ENCODE data around the gene TMEM131L.
A peak's percentile ranks its signal among the peaks of the same experiment; 100 is the strongest.

Gene TMEM131L

GRCh38 chr4:153474251-153474650, 8.1 kb downstream of the TMEM131L start:
- DNase-seq = no peak

- DNase-seq = no peak
Observed at GRCh38 chr4:153476829-153477574, 10.8 kb downstream of the TMEM131L start.

GRCh38 chr4:153479101-153479500, 12.9 kb downstream of the TMEM131L start:
- no peak for DNase-seq

DNA sequence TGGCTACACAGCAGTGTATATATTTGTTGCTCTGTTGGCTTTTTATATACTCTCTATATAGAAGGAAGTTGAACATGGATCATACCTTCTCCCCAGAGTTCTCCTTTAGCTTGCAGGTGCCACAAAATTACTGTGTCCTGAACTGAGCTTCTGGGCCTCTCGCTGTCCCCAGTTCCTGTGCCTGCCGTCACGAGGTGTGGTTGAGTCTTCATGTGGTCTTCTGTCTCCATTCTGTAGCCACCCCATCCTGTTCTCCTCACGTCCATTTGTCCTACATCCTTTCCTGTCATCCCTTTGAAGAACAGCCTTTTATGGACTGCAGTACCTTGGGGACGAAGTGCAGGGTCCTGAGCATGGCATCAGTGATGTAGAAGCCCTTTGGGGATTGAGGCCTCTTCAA, 14.5 kb downstream of the TMEM131L start:
- no peak for DNase-seq

DNA sequence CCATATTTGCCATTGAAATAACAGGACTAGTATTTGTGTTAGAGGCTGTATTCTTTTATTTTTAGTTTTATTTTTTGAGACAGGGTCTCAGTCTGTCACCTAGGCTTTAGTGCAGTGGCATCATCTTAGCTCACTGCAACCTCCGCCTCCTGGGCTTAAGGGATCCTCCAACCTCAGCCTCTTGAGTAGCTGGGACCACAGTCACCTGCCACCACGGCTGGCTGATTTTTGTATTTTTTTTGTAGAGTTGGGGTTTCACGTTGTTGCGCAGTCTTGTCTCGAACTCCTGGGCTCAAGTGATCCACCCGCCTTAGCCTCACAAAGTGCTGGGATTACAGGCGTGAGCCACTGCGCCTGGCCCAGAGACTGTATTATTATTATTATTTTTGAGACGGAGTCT, 15.3 kb downstream of the TMEM131L start:
- no peak for DNase-seq

GRCh38 chr4:153483432-153484418, 17.6 kb downstream of the TMEM131L start:
- no peak for DNase-seq

- no peak for DNase-seq
Observed at GRCh38 chr4:153485359-153485758, 19.2 kb downstream of the TMEM131L start.

- no peak for DNase-seq
Observed at GRCh38 chr4:153485860-153486259, 19.7 kb downstream of the TMEM131L start.

GRCh38 chr4:153486281-153487151, 20.4 kb downstream of the TMEM131L start:
- no peak for DNase-seq

DNA sequence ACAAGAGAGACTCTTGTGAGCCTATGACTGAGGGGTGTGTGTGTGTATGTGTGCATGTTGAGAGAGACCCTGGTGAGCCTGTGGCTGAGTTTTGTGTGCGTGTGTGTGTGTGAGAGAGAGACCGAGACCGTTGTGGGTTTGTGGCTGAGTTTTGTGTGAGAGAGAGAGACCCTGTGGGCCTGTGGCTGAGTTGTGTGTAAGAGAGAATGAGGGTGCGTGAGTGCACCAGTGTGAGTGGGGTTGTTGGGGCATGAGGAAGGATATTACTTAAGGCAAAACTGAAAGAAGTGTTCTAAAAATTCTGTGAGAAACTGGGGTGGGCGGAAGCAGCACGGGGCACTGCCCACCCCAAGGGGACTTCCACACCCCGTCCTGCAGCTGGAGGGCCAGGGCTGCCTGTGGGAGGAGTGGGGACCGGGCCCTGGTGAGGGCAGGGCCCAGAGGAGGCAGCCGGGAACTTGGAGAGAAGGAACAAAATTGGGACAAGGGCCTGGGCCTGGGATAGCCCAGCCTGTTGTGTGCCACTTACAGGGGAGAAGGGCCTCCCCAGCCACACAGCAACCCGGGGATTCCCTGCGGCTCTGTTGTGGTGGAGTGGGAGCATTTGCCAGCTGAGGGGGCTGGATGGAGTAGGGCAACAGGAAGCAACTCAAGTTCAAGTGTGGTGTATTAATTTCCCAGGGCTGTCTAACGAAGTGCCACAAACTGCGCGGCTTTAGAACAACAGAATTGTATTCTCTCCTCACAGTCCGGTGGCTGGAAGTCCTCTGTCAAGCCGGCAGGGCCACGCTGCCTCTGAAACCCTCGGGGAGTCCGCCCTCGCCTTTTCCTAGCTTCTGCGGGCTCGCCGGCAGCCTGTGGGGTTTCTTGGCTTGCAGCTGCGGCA, 22.1 kb downstream of the TMEM131L start:
- peak; percentile 85 for DNase-seq

DNA sequence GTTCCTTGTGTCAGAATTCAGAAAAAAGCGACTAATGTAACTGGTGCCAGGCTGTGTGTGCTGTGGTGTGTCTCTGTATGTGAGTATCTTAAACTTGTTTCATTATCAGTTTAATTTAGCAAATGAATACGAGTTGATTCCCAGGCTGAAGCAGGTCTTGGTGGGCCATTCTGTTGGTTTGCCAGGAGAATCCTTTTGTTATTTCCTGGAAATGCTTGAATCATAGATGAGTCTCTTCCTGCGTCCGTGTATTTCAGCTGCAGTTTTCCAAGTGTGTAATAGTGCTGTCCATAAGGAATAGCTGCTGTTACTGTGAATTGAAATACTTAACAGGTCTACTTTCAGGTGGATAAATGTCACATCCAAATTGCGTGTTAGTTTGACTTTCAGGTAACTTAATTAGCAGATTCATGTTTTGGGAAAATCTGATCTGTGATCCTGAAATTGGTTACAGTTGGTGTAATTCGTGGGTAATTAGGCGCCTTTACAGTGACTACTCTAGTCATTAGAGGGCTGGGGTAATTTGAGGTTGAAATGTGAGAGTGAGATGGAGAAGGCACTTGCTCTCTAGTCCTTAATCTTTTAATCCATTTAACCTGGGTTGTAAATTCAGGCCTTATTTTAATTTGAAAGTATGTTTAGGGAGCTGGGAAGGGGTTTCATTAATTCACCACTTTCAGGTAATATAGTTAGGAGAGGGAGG, 23.8 kb downstream of the TMEM131L start:
- DNase-seq = no peak

DNA sequence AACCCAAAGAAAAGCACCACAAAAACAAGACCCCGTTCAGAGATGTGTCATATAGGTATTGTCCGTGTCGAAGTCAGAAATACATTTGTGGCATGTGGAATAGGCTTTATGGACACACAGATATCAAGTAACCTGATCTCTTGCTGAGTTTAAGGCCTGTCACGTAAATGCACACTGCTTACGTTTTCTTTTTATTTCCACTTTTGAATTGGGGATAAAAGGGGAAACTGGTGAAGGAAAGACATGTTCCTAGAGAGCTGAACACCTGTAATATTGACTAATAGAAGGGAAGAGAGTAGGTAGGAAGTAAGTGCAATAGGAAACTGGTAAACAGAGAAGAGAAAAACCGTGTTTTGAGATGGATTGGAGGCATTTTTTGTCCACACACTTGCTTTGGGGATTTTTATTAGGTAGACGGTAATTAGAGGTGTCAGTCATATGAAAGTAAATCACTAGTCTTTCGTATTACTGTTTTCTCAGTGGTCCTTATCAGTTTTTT, 24.9 kb downstream of the TMEM131L start:
- DNase-seq = no peak

GRCh38 chr4:153494562-153494961, 28.4 kb downstream of the TMEM131L start:
- no peak for DNase-seq

- DNase-seq = no peak
Observed at GRCh38 chr4:153495480-153496193, 29.5 kb downstream of the TMEM131L start.

- peak; percentile 66 for DNase-seq
Observed at GRCh38 chr4:153497091-153497531, 31.0 kb downstream of the TMEM131L start.

DNA sequence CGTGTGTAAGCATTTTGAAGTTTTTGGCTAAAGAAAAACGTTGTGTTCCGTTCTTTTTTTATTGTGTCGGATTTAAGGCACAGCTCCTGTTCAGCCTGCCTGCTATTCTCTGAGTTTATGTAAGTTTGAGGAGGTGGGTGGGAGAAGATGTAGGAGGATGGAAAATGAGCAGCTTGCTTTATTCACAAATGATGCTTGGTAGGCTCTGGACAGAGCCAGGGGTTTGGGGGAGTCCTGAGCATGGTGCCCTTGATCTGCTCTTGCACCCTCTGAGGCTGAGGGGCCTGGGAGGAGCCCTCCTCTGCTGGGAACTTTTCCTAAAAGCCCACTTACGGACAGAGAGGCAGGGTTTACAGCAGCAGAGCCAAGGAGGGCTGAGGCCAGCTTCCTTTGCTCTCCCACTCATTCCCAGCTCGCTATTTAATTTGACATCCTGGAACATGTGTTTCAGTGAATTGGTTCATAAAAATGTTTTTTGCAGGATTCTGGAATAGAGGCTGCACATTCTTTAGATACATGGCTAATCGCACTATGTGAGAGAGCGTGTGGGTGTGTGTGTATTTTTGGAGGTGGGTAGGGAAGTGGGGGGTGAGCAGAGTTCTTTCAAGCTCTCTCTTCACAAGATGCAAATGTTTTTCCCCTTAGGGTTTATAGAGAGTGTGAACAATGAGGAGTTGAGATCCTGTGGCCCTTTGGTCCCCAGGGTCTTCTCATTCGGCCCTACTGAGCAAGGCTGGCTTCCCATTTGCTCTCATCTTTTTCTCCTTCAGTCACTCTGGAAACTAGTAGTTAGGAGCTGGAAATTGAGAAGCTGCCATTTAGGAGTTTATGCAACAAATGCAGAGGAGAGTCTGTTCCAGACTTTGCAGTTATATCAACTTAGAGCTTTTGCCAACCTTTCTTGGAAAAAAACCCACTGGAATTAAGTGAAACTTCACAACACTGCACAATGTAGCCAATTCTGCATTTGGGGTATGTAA, 32.1 kb downstream of the TMEM131L start:
- no peak for DNase-seq

GRCh38 chr4:153499005-153499404, 32.8 kb downstream of the TMEM131L start:
- DNase-seq = no peak

DNA sequence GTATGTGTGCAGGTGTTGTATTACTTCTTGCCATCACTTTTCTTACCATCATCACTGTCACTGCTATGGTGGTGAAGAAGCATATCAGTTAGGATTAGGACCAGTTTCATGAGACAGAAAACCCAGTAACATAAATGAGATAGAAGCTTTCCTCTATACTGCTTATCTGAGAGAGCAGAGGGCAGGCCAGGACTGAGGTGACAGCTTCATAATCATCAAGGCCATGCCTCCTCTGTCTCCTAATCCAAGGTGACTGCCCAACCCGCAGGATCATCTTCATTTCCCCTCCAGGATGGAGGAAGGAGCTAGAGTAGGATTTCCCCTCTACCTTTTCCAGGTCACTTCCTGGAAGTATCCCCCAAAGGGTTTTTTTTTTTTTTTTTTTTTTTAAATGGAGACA, 35.4 kb downstream of the TMEM131L start:
- no peak for DNase-seq

DNA sequence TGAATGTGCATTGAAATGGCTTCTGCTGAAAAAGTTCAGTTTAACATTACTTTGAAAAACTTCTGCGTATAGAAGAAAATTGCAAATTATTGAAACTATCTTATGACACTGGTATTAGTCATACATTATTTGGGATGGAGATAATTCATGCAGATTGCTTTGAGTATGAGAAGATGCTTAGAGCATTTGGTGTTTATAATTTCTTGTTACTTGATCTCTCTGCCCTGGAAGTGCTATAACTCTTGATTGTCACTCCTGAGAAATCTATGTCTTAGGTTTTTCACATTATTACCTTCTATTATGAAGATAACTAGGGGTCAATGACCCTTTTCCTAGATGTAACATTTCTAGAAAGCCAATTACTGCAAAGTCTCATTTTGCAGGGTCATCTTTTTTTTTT, 36.4 kb downstream of the TMEM131L start:
- DNase-seq = no peak

Measured in central memory CD4-positive, alpha-beta T cell (primary cell).